Measurements from ENCODE around the gene PTPN23.
"Not testable (repeated sequence)": the region's sequence is repeated elsewhere in the genome, so short reads cannot be mapped to it uniquely, and the experiment has no call there.

Gene PTPN23

GRCh38 chr3:47380601-47381316 is at the start of gene PTPN23:
TSS of gene PTPN23 (plus strand) at chr3:47381021. CDS start at chr3:47381097, 76 bp downstream.
- peak; percentile 93 for DNase-seq

GRCh38 chr3:47333907-47334306 is 46.9 kb upstream of the PTPN23 start:
- no peak for DNase-seq

GRCh38 chr3:47337656-47338055 is 43.2 kb upstream of the PTPN23 start:
- no peak for DNase-seq

- no peak for DNase-seq
Observed at GRCh38 chr3:47339951-47340350, 40.9 kb upstream of the PTPN23 start.

- no peak for DNase-seq
Observed at GRCh38 chr3:47340866-47341265, 40.0 kb upstream of the PTPN23 start.

- DNase-seq: no peak
Observed at GRCh38 chr3:47342151-47342550, 38.7 kb upstream of the PTPN23 start.

- no peak for DNase-seq
Observed at GRCh38 chr3:47342812-47343211, 38.0 kb upstream of the PTPN23 start.

- DNase-seq: no peak
Observed at GRCh38 chr3:47343471-47343971, 37.3 kb upstream of the PTPN23 start.

- DNase-seq: no peak
Observed at GRCh38 chr3:47344971-47345370, 35.9 kb upstream of the PTPN23 start.

GRCh38 chr3:47347217-47347801 is 33.5 kb upstream of the PTPN23 start:
- no peak for DNase-seq

GRCh38 chr3:47348411-47349154 is 32.2 kb upstream of the PTPN23 start:
- DNase-seq: no peak

GRCh38 chr3:47355010-47355409 is 25.8 kb upstream of the PTPN23 start:
- DNase-seq: no peak

- no peak for DNase-seq
Observed at GRCh38 chr3:47356201-47356600, 24.6 kb upstream of the PTPN23 start.

GRCh38 chr3:47359323-47359722 is 21.5 kb upstream of the PTPN23 start:
- DNase-seq: no peak

- not testable (repeated sequence) for DNase-seq
Observed at GRCh38 chr3:47360110-47360517, 20.7 kb upstream of the PTPN23 start.

GRCh38 chr3:47362701-47363100 is 18.1 kb upstream of the PTPN23 start:
- no peak for DNase-seq

GRCh38 chr3:47365213-47366153 is 15.3 kb upstream of the PTPN23 start:
- no peak for DNase-seq

- no peak for DNase-seq
Observed at GRCh38 chr3:47366833-47367232, 14.0 kb upstream of the PTPN23 start.

- no peak for DNase-seq
Observed at GRCh38 chr3:47367631-47368030, 13.2 kb upstream of the PTPN23 start.

- DNase-seq: not testable (repeated sequence)
Observed at GRCh38 chr3:47370020-47370419, 10.8 kb upstream of the PTPN23 start.

GRCh38 chr3:47370887-47371697 is 9.7 kb upstream of the PTPN23 start:
- no peak for DNase-seq

GRCh38 chr3:47374587-47374986 is 6.2 kb upstream of the PTPN23 start:
- no peak for DNase-seq

Measured in NCI-H2107 (cell line).